CD4-positive, CD25-positive, alpha-beta regulatory T cell (primary cell): ENCODE measurements around the gene METTL23. TPM values are rescaled to one million over a fixed set of nuclear protein-coding genes. Genes with fewer than 3 reads are reported as not detected.
"Not testable (repeated sequence)": the region's sequence is repeated elsewhere in the genome, so short reads cannot be mapped to it uniquely, and the experiment has no call there.

ENCODE experiments used
- ATAC-seq, 2 donors: fragments of 150-1000 bp; cut with Tn5 transposase; one replicate each; pipeline ENCODE4 v1.10.0; 2021; ENCODE audit warnings: low read depth in 2 of 2, moderate number of reproducible peaks in 2 of 2, moderate library complexity in 1 of 2
- DNase-seq, 3 donors: peaks; one replicate each; pipeline versions ENCODE4 v3.0.0 to v3.0.0-alpha.2; 2012 to 2022; ENCODE audit warnings: mixed read lengths in 1 of 3
- H3K27ac ChIP-seq: one replicate; pipeline ENCODE4 v1.7.0; 2013; ENCODE audit warnings: mild to moderate bottlenecking, low read length; ENCODE audit not compliant: insufficient read depth, poor library complexity, severe bottlenecking
- H3K27me3 ChIP-seq: one replicate; pipeline ENCODE4 v1.7.0; 2013; ENCODE audit warnings: low read length; ENCODE audit not compliant: control insufficient read depth, insufficient read depth
- H3K36me3 ChIP-seq: one replicate; pipeline ENCODE4 v1.7.0; 2013; ENCODE audit warnings: mild to moderate bottlenecking, low read length, moderate library complexity; ENCODE audit not compliant: control insufficient read depth, insufficient read depth
- H3K4me1 ChIP-seq: 2 replicates; pipeline ENCODE4 v1.7.0; 2013; ENCODE audit warnings: mild to moderate bottlenecking, low read length; ENCODE audit not compliant: insufficient read depth, control insufficient read depth, poor library complexity, severe bottlenecking
- H3K4me3 ChIP-seq: one replicate; pipeline ENCODE4 v1.7.0; 2013; ENCODE audit warnings: low read depth, mild to moderate bottlenecking, low read length, moderate library complexity
- H3K9me3 ChIP-seq, 2 experiments: 1 replicate in 1 of 2; 2 replicates in 1 of 2; pipeline ENCODE4 v1.7.0; 2013; ENCODE audit warnings: low read length in 2 of 2, mild to moderate bottlenecking in 1 of 2, moderate library complexity in 1 of 2; ENCODE audit not compliant: control insufficient read depth in 2 of 2
- H3K27ac Mint-ChIP-seq, 3 donors: one replicate each; pipeline ENCODE4 v1.8.0; 2020 to 2022; ENCODE audit warnings: mild to moderate bottlenecking in 3 of 3, mixed read lengths in 3 of 3, moderate library complexity in 2 of 3
- H3K27me3 Mint-ChIP-seq: one replicate; pipeline ENCODE4 v1.8.0; 2022; ENCODE audit warnings: mild to moderate bottlenecking, mixed read lengths
- H3K36me3 Mint-ChIP-seq: one replicate; pipeline ENCODE4 v1.8.0; 2020; ENCODE audit warnings: mixed read lengths
- H3K4me1 Mint-ChIP-seq, 4 donors: one replicate each; pipeline ENCODE4 v1.8.0; 2020 to 2022; ENCODE audit warnings: mixed read lengths in 4 of 4, mild to moderate bottlenecking in 1 of 4
- H3K4me3 Mint-ChIP-seq, 4 donors: one replicate each; pipeline ENCODE4 v1.8.0; 2020 to 2022; ENCODE audit warnings: mild to moderate bottlenecking in 4 of 4, mixed read lengths in 4 of 4, moderate library complexity in 3 of 4
- H3K9me3 Mint-ChIP-seq, 7 donors: one replicate each; pipeline ENCODE4 v1.8.0; 2020 to 2022; ENCODE audit warnings: mixed read lengths in 7 of 7, mild to moderate bottlenecking in 3 of 7, moderate library complexity in 2 of 7
- polyA plus RNA-seq, 4 donors: library from polyadenylated mRNA; unstranded; fragments of 300-500 nt; fragmentation: Illumina TruSeq; gene quantifications; one replicate each; pipeline ENCODE4 v1.2.3, GENCODE V29; 2021
- total RNA-seq: library from RNA; stranded (reverse); gene quantifications from one replicate; pipeline ENCODE4 v1.2.3, GENCODE V29; 2022

The METTL23 gene
- total and polyA plus RNA-seq, 5 donors from 2014 or later: 44.1 to 175 (median 155) TPM

- Histone ChIP-seq H3K27ac (no peak overlapping the region), H3K36me3 (peaks cover 79% of the 10 kb centered on the region), H3K4me1 (peaks cover 12% of the 10 kb centered on the region), H3K4me3 (no peak overlapping the region), H3K9me3 (no peaks in the 10 kb centered on the region), H3K27me3 (no peaks in the 10 kb centered on the region)
- DNase-seq (no peak), ATAC-seq (no peak)
- H3K9me3 Mint-ChIP-seq: no peaks in the 10 kb centered on the region
- peaks cover 61% of the 10 kb centered on the region for H3K36me3 Mint-ChIP-seq
- peaks cover 5 to 47% (median 31%) of the 10 kb centered on the region in 4 donors for H3K4me1 Mint-ChIP-seq
- no peaks in the 10 kb centered on the region for H3K27me3 Mint-ChIP-seq
- peak overlapping the region in 2 of 3 donors; percentile 14 to 46 for H3K27ac Mint-ChIP-seq
- no peak overlapping the region for H3K4me3 Mint-ChIP-seq
Observed at GRCh38 chr17:76718516-76718915, 8.1 kb upstream of the METTL23 start.

GRCh38 chr17:76720211-76720610 is 6.4 kb upstream of the METTL23 start:
- no peak overlapping the region for H3K4me3 ChIP-seq
- ATAC-seq (no peak), DNase-seq (no peak)
- no peaks in the 10 kb centered on the region for H3K9me3 ChIP-seq
- Mint-ChIP-seq H3K27me3 (no peaks in the 10 kb centered on the region), H3K36me3 (peaks cover 53% of the 10 kb centered on the region), H3K27ac (no peak overlapping the region), H3K4me1 (peaks cover 0 to 58% (median 33%) of the 10 kb centered on the region in 4 donors), H3K9me3 (peaks cover 0 to 4% (median 0%) of the 10 kb centered on the region in 7 donors), H3K4me3 (peak overlapping the region in 1 of 4 donors; percentile 3)
- H3K27me3 ChIP-seq: no peaks in the 10 kb centered on the region
- peaks cover 12% of the 10 kb centered on the region for H3K4me1 ChIP-seq
- no peak overlapping the region for H3K27ac ChIP-seq
- peaks cover 81% of the 10 kb centered on the region for H3K36me3 ChIP-seq

DNA sequence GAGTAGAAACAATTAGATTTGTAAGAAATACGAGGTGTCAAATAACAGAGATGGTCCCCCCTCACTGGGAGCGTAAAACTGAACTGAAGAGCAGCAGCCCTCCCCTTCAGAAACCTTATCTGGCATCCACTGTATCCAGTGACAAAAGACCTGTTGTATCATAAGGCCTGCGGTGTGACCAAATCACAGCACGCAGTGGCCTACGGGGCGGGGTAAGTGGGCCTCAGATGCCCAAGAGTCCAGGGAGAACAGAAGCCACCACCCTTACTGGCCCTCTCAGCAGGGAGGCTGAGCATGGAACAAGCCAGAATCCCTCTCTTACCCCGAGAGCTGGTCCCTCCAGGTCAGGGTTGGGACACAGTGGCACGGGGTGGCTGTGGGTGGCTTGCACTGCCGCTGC is 5.7 kb upstream of the METTL23 start:
- Mint-ChIP-seq H3K4me1 (peaks cover 6 to 57% (median 32%) of the 10 kb centered on the region in 4 donors), H3K9me3 (peaks cover 0 to 4% (median 0%) of the 10 kb centered on the region in 7 donors), H3K36me3 (peaks cover 51% of the 10 kb centered on the region), H3K4me3 (peak overlapping the region in 2 of 4 donors; percentile 3 to 61), H3K27ac (peak overlapping the region in 2 of 3 donors; percentile 28 to 42), H3K27me3 (no peaks in the 10 kb centered on the region)
- Histone ChIP-seq H3K27ac (no peak overlapping the region), H3K27me3 (no peaks in the 10 kb centered on the region), H3K36me3 (peaks cover 75% of the 10 kb centered on the region), H3K9me3 (no peaks in the 10 kb centered on the region), H3K4me1 (peaks cover 17% of the 10 kb centered on the region), H3K4me3 (no peak overlapping the region)
- DNase-seq (no peak), ATAC-seq (no peak)

- H3K27me3 Mint-ChIP-seq: no peaks in the 10 kb centered on the region
- H3K9me3 Mint-ChIP-seq: peaks cover 0 to 4% (median 0%) of the 10 kb centered on the region in 7 donors
- peaks cover 6 to 55% (median 32%) of the 10 kb centered on the region in 4 donors for H3K4me1 Mint-ChIP-seq
- Histone ChIP-seq H3K27me3 (no peaks in the 10 kb centered on the region), H3K27ac (no peak overlapping the region), H3K9me3 (no peaks in the 10 kb centered on the region), H3K4me1 (peaks cover 18% of the 10 kb centered on the region), H3K4me3 (no peak overlapping the region), H3K36me3 (peaks cover 69% of the 10 kb centered on the region)
- H3K27ac Mint-ChIP-seq: peak overlapping the region in 2 of 3 donors; percentile 20 to 21
- DNase-seq: no peak
- ATAC-seq: no peak
- peak overlapping the region in 2 of 4 donors; percentile 12 to 14 for H3K4me3 Mint-ChIP-seq
- H3K36me3 Mint-ChIP-seq: peaks cover 46% of the 10 kb centered on the region
Observed at GRCh38 chr17:76721463-76721862, 5.2 kb upstream of the METTL23 start.

DNA sequence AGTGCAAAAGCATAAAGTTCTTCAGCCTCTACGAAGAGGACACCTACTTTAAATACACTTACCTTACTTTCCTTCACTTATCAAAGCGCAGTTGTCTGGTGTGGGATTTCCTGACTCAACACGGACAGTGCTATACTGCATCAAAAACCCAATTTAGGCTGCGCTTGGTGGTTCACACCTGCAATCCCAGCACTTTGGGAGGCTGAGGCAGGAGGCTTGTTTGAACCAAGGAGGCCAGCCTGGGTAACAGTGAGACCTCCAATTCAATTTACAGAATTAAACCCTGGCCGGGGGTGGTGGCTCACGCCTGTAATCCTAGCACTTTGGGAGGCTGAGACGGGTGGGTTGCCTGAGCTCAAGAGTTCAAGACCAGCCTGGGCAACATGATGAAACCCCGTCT is 4.4 kb upstream of the METTL23 start:
- H3K4me3 ChIP-seq: no peak overlapping the region
- no peak overlapping the region for H3K27ac ChIP-seq
- peaks cover 61% of the 10 kb centered on the region for H3K36me3 ChIP-seq
- no peak for DNase-seq
- Mint-ChIP-seq H3K27me3 (no peaks in the 10 kb centered on the region), H3K27ac (peak overlapping the region in 2 of 3 donors; percentile 20 to 21), H3K36me3 (peaks cover 45% of the 10 kb centered on the region), H3K4me3 (peak overlapping the region in 2 of 4 donors; percentile 13 to 14), H3K4me1 (peaks cover 6 to 57% (median 33%) of the 10 kb centered on the region in 4 donors), H3K9me3 (peaks cover 0 to 4% (median 0%) of the 10 kb centered on the region in 7 donors)
- H3K27me3 ChIP-seq: no peaks in the 10 kb centered on the region
- ATAC-seq: no peak
- H3K9me3 ChIP-seq: no peaks in the 10 kb centered on the region
- peaks cover 18% of the 10 kb centered on the region for H3K4me1 ChIP-seq

GRCh38 chr17:76722977-76723376 is 3.7 kb upstream of the METTL23 start:
- peak overlapping the region in 3 of 4 donors; percentile 41 to 98 (median 50) for H3K4me3 Mint-ChIP-seq
- H3K4me1 Mint-ChIP-seq: peaks cover 12 to 64% (median 40%) of the 10 kb centered on the region in 4 donors
- H3K27ac Mint-ChIP-seq, H3K4me3 ChIP-seq, H3K27ac ChIP-seq, H3K9me3 Mint-ChIP-seq, H3K9me3 ChIP-seq, H3K27me3 Mint-ChIP-seq, H3K27me3 ChIP-seq, ATAC-seq, DNase-seq: not testable (repeated sequence)
- H3K36me3 Mint-ChIP-seq: peaks cover 48% of the 10 kb centered on the region
- H3K36me3 ChIP-seq: peaks cover 55% of the 10 kb centered on the region
- H3K4me1 ChIP-seq: peaks cover 24% of the 10 kb centered on the region

DNA sequence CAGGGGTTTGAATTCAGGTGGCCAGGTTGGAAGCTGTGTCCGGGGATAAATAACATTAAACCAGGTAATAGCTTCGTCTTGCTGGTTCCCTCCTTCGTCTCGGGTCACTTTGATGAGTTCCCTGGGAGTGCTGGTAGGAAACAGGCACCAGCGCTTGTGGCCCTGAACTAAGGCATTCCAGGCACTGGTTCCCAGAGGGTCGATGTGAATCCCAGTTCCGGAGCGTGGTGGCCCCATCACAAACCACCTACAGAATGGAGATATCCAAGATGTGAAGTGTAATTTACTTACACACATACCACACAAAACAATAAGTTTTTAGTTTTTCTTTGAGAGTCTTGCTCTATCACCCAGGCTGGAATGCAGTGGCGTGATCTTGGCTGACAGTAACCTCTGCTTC is 2.8 kb upstream of the METTL23 start:
- Mint-ChIP-seq H3K36me3 (peaks cover 40% of the 10 kb centered on the region), H3K4me1 (peaks cover 12 to 70% (median 42%) of the 10 kb centered on the region in 4 donors)

More for the DNA sequence above, 2.8 kb upstream of the METTL23 start:
- ATAC-seq (no peak), DNase-seq (no peak)
- Mint-ChIP-seq H3K27me3 (no peaks in the 10 kb centered on the region), H3K4me3 (peak overlapping the region; percentile 23 to 99 (median 73)), H3K27ac (no peak overlapping the region), H3K9me3 (peaks cover 0 to 4% (median 0%) of the 10 kb centered on the region in 7 donors)
- H3K4me1 ChIP-seq: peaks cover 32% of the 10 kb centered on the region
- H3K9me3 ChIP-seq: no peaks in the 10 kb centered on the region
- no peaks in the 10 kb centered on the region for H3K27me3 ChIP-seq
- peaks cover 47% of the 10 kb centered on the region for H3K36me3 ChIP-seq
- no peak overlapping the region for H3K4me3 ChIP-seq
- no peak overlapping the region for H3K27ac ChIP-seq
